HUDEP-2 (cell line): ENCODE data around the gene RIPOR2.

Experiments
- DNase-seq, 76 experiments: peaks; one replicate each; lab custom pipeline; 2025; ENCODE audit not compliant: unreplicated experiment in 76 of 76; lab: John Stamatoyannopoulos, UW

The RIPOR2 gene

GRCh38 chr6:24824142-24824938 is 111.4 kb downstream of the RIPOR2 start:
- no peak for DNase-seq

- no peak for DNase-seq
These were observed 112.6 kb downstream of the RIPOR2 start for GRCh38 chr6:24823185-24823584.

GRCh38 chr6:24822696-24823095 is 113.1 kb downstream of the RIPOR2 start:
- DNase-seq, result no peak

DNA sequence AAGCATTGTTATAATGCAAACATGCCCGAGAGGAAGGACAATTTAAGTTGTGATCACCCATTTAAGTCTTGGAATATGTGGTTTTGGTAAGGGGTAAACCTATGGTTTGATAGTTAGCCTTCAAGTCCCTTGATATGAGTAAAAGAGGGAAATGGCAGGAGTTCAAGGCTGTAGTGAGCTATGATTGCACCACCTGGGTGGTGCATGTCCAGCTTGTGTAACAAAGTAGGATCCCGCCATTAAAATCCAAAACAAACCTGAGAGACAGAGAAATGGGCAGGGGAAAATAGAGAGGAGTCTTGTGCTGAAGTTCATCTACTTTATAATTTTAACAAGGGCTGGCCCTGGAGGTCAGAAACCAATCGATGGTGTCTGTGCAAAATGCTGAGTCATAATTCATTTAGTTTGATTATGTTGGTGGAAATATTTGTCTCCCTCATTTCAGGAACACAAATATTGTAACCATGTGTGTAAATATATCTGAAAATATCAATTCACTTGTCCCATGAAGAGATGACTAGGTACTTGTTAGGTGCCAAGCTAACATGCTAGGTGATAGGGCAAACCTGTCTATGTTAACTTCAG is 113.8 kb downstream of the RIPOR2 start:
- no peak for DNase-seq

DNA sequence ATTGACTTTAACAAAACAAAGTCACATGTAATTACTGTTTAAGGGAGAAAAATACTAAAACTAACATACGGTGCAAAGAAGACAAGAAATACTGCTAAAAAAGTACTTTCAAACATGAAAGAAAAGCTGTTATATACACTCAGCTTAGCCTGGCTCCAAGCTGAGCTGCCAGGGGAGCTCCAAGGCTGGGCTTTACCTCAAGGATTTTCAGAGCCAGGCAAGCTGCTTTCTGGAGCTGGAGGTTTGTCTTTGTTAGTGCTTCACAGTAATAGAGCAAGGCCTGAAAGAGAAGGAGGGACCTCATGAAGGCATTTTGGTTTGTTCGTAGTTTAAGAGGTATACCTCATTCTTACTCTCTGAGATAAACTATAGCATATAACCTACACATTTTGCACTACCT is 117.4 kb downstream of the RIPOR2 start:
- no peak for DNase-seq

DNA sequence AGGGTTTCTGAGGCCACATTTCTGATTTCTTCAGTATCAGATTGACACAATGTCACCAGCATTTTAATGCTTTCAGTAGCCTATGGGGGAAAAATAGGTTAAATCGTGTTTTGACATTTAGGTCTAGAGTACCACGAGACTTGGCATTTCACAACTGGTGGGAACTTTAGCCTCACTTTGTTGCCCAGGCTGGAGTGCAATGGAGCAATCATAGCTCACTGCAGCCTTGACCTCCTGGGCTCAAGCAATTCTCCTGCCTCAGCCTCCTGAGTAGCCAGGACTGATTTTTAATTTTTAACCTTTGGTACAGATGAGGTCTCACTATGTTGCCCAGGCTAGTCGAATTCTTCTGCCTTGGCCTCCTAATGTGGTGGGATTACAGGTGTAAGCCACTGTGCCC is 126.0 kb downstream of the RIPOR2 start:
- DNase-seq, result no peak

DNA sequence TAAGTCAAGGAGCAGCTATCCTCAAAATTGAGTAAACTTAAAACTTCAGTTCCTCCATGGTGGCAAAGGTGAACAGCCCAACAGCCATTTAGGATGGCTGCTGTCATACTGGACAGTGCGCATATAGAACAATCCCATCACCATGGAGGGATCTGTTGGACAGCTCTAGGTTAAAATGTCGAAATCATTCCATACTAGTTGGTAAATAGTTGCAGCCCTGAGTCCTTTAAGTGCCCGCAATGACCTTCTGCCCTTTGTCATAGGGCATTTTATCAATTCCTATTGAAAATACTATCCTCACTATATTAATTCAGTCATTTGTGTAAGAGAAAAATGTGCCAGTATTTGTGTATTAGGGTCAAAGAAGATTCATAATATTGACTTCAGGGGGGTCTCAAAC is 128.2 kb downstream of the RIPOR2 start:
- no peak for DNase-seq

GRCh38 chr6:24802271-24803059 is 133.3 kb downstream of the RIPOR2 start:
- no peak for DNase-seq

DNA sequence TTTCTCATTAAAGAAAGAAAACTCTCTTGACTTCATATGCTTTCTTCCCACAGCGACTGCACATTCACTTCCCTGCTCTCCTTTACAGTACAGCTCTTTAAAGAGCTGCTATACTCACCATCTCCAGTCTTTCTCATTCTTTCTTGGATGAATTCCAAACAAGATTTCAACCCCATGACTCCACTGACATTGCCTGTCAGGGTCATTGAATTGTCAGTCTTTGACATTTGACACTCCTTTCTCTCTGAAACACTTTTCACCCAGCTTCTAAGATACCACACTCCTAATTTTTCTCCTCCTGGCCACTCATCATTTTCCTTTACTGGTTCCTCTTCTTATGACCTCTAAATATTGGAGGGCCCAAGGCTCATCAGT is 136.2 kb downstream of the RIPOR2 start:
- no peak for DNase-seq

DNA sequence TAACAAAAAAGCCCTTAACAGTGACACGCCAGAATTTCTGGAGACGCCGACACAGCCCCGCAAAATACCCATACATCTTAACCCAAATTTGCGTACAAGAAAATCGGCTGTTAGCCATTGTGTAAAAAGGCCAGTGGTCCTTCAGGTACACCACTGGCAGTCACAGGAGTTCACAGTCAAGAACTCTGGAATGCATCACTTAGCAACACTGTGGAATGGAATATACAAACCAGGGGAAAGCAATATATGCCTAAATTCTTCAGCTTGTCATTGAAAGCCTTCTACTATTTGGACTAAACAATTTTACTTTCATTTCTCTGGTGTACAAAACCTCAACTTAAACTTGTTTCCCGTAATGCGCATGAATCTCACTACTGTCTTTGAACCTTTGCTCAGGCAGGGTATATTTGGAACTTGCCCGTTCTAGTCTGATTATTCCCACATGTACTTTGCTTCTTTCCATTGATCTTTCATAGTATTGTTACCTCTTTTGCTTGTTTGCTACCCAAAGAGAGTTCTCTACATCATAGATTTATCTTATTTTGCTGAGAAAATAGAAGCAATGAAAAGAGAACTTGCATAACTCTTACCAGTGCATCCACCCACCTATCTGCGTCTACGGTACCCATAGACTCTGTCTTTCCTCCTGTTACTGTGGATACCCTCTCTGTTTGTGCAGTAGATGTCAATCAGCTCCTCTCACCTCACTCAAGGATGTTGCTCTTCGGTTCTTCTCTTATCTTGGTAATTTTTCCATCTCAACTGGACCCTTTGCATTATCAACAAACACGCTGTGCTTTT is 136.8 kb downstream of the RIPOR2 start, which contains the start of gene ARMH2:
TSS of gene ARMH2 (minus strand) at position 178 of the 801 bp plus-strand sequence. CDS start at position 118, 60 bp downstream.
- no peak for DNase-seq

DNA sequence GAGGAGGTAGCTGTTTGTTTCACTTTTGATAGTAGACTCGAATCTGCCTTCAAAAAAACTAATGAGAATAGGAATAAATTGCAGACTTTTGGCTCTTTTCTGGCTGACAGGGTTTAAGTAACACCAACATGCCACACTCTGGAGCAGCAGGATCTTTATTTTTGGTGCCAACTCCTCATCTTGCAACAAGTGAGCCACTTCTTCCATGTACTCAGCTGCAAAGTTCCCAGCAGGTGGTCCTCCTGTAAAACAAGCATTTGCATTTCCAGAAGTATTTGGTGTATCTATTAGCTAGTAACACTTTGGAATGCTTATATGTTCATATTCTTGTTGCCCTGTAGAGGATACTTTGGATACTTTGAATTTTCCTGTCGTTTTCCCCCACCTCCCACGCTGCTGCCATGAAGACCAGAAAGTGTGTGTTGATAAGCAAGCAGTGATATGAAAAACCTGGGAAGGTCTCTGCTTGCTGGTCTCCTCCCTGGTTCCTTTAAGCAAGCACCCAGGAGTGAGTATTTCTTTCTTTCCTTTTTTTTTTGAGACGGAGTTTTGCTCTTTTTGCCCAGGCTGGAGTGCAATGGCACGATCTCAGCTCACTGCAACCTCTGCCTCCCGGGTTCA is 138.1 kb downstream of the RIPOR2 start:
- DNase-seq, result no peak

DNA sequence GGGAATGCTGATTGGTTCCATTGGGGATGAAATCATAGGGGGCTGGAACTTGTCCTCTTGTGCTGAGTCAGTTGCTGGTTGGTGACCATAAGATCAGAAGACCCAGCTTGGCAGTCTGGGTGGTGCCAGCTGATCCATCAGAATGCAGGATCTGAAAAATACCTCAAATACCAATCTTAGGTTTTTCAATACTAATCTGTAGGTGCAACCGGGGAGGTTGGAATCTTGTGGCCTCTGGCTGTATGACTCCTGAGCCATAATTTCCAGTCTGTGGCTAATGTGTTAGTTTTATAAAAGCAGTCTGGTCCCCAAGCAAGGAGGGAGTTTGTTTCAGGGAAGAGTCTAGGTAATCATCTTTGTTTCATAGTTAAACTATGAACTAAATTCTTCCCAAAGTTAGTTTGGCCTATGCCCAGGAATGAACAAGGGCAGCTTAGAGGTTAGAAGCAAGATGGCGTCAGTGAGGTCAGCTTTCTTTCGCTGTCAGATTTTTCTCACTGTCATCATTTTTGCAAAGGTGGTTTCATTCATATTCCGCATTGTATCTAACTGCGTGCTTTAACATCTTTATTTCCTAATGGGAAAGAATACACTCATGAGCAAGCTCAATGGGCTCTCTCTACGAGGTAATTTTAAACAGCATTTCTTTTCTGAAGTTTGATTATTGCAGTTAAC is 139.0 kb downstream of the RIPOR2 start:
- DNase-seq, result no peak

- no peak for DNase-seq
These were observed 140.7 kb downstream of the RIPOR2 start for GRCh38 chr6:24795106-24795505.

DNA sequence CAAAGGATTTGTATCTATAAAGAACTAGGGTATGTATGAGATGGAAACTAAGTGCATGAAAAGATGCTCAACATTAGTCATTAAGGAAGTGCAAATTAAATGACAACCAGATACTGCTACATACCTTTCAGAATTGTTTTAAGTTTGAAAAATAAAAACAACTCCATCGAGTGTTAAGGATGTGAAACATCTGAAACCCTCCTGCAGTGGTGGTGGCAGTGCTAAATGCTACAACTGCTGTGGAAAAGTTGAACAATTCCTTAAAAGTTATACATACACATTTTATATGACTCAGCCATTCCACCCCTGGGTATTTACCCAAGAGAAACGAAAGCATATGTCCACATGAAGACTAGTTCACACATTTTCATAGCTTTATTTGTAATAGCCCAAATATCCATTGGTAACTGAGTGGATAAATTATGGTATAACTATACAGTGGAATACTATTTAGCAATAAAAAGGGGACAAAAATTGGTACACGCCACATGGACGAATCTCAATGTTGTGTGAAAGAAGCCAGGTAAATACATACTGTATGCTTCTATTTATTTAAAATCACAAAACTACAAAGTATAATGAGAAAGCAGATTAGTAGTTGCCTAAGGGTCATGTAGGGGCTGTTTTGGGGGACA is 147.6 kb downstream of the RIPOR2 start:
- DNase-seq, result no peak

DNA sequence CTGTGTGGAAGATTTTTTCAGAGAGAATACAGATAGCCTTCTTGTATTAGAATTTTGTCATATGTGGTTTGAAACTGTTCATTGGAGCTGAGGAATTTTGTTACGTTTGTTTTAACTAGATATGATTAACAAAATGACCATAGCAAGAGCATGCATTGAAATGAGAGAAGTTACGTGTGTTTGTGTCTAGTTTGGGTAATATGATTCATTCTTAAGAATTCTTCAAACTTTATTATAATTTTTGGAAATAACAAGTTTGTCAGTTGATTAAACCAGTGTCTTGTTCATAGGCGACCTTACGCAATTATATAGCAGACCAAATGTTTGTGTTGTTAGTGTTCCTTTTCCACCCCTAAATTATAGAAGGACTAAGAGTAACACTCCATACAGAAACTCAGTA is 155.6 kb downstream of the RIPOR2 start:
- DNase-seq, result no peak

DNA sequence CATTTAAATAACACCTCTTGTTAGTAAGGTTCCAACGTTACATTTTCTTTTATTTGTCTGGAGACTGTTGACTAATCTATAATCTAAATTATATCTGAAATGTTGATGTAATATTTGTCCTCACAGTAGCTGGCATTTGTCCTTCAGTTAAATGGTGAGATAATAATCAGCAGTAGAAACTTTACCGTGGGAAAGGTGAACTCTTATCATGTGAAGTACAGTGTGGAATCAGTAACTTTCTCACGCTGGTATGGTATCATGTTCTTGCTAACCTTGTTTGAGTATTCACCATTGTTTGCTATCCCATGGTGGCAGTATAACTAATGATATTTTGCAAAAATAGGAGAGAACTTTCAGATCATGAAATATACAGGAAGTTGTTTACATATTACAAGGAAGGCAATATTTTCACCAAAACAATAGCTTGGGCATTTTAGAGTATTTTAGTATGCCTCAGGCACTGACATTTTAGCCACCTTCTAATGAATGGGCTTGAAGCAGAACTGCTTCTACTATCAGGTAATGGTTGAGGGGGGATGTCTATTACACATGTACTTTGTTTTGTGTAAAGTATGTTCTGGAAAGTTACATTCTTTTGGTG is 156.2 kb downstream of the RIPOR2 start:
- DNase-seq, result no peak

- no peak for DNase-seq
These were observed 156.9 kb downstream of the RIPOR2 start for GRCh38 chr6:24778878-24779277.

DNA sequence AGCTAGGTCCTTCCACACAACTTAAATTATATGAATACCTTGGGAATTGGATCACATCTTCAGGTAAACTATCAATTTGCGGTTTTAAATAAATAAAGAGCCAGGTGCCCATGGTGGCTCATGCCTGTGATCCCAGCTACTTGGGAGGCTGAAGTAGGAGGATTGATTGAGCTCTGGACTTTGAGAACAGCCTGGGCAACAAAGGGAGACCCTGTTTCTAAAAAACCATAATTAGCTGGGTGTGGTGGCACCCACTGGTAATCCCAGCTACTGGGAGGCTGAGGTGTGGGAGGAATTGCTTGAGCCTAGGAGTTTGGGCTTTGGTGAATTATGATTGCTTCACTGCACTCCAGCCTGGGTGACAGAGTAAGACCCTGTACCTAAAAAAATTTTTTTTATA is 157.6 kb downstream of the RIPOR2 start:
- no peak for DNase-seq

GRCh38 chr6:24777227-24777626 is 158.5 kb downstream of the RIPOR2 start:
- DNase-seq, result no peak
